Measurements from ENCODE around the gene CFAP92.

Gene CFAP92

GRCh38 chr3:128991355-128991895 is 2.5 kb downstream of the CFAP92 start:
- DNase-seq (ENCODE audit: low read depth): no peak

- no peak for DNase-seq (ENCODE audit: low read depth)
Observed at GRCh38 chr3:128988286-128988685, 5.6 kb downstream of the CFAP92 start.

GRCh38 chr3:128987302-128988100 is 6.4 kb downstream of the CFAP92 start:
- no peak for DNase-seq (ENCODE audit: low read depth)

- no peak for DNase-seq (ENCODE audit: low read depth)
Observed at GRCh38 chr3:128984596-128984995, 9.3 kb downstream of the CFAP92 start.

- no peak for DNase-seq (ENCODE audit: low read depth)
Observed at GRCh38 chr3:128983293-128984069, 10.4 kb downstream of the CFAP92 start.

- DNase-seq (ENCODE audit: low read depth): no peak
Observed at GRCh38 chr3:128975276-128975675, 18.6 kb downstream of the CFAP92 start.

GRCh38 chr3:128973988-128974564 is 19.8 kb downstream of the CFAP92 start:
- no peak for DNase-seq (ENCODE audit: low read depth)

GRCh38 chr3:128971421-128972100 is 22.3 kb downstream of the CFAP92 start:
- no peak for DNase-seq (ENCODE audit: low read depth)

- DNase-seq (ENCODE audit: low read depth): no peak
Observed at GRCh38 chr3:128970740-128971047, 23.2 kb downstream of the CFAP92 start.

GRCh38 chr3:128969993-128970739 is 23.7 kb downstream of the CFAP92 start:
- DNase-seq (ENCODE audit: low read depth): peak; percentile 33

- DNase-seq (ENCODE audit: low read depth): no peak
Observed at GRCh38 chr3:128967748-128968355, 26.0 kb downstream of the CFAP92 start.

- DNase-seq (ENCODE audit: low read depth): no peak
Observed at GRCh38 chr3:128965818-128966217, 28.1 kb downstream of the CFAP92 start.

GRCh38 chr3:128965280-128965679 is 28.6 kb downstream of the CFAP92 start:
- DNase-seq (ENCODE audit: low read depth): no peak

GRCh38 chr3:128956440-128956839 is 37.4 kb downstream of the CFAP92 start:
- DNase-seq (ENCODE audit: low read depth): no peak

- no peak for DNase-seq (ENCODE audit: low read depth)
Observed at GRCh38 chr3:128950223-128950938, 43.5 kb downstream of the CFAP92 start.

GRCh38 chr3:128949158-128949557 is 44.7 kb downstream of the CFAP92 start:
- DNase-seq (ENCODE audit: low read depth): no peak

- DNase-seq (ENCODE audit: low read depth): no peak
Observed at GRCh38 chr3:128946411-128946810, 47.5 kb downstream of the CFAP92 start.

GRCh38 chr3:128945878-128946175 is 48.0 kb downstream of the CFAP92 start:
- no peak for DNase-seq (ENCODE audit: low read depth)

- DNase-seq (ENCODE audit: low read depth): no peak
Observed at GRCh38 chr3:128945041-128945877, 48.6 kb downstream of the CFAP92 start.

Measured in stimulated activated CD8-positive, alpha-beta memory T cell treated with anti-CD3 and anti-CD28 coated beads, Interleukin-15, amount 100 ng/mL, for 1 hour (primary cell).